Upper lobe of left lung (tissue), 4 donors: ENCODE measurements around the gene PARP4.
"Not testable (repeated sequence)": the region's sequence is repeated elsewhere in the genome, so short reads cannot be mapped to it uniquely, and the experiment has no call there.

Source experiments
- CTCF ChIP-seq, 6 experiments: fragments of 450-650 bp in 4 of 6; fragments of 200-600 bp in 2 of 6; sonication (generic) in 2 of 6; IDR thresholded peaks; one replicate each; pipeline ENCODE4 v1.5.1; 2016 to 2019; ENCODE audit warnings: antibody characterized with exemption in 6 of 6
- POLR2A ChIP-seq, 4 donors: fragments of 450-650 bp; IDR thresholded peaks; one replicate each; pipeline ENCODE4 v1.5.1; 2016 to 2017; ENCODE audit warnings: antibody characterized with exemption in 4 of 4, mild to moderate bottlenecking in 2 of 4

GRCh38 chr13:24371273-24371672, 141.3 kb downstream of the PARP4 start:
- not testable (repeated sequence) for TF ChIP-seq CTCF, POLR2A (IDR thresholded peaks at IDR 0.05)
